HG02885 (cell line): ENCODE results near the gene RAD51B.

ENCODE experiments used
- ATAC-seq: cut with Tn5 transposase; IDR thresholded peaks from one replicate; pipeline ENCODE4 v1.9.1; 2021; ENCODE audit warnings: mild to moderate bottlenecking; ENCODE audit not compliant: unreplicated experiment, poor library complexity

Gene RAD51B

DNA sequence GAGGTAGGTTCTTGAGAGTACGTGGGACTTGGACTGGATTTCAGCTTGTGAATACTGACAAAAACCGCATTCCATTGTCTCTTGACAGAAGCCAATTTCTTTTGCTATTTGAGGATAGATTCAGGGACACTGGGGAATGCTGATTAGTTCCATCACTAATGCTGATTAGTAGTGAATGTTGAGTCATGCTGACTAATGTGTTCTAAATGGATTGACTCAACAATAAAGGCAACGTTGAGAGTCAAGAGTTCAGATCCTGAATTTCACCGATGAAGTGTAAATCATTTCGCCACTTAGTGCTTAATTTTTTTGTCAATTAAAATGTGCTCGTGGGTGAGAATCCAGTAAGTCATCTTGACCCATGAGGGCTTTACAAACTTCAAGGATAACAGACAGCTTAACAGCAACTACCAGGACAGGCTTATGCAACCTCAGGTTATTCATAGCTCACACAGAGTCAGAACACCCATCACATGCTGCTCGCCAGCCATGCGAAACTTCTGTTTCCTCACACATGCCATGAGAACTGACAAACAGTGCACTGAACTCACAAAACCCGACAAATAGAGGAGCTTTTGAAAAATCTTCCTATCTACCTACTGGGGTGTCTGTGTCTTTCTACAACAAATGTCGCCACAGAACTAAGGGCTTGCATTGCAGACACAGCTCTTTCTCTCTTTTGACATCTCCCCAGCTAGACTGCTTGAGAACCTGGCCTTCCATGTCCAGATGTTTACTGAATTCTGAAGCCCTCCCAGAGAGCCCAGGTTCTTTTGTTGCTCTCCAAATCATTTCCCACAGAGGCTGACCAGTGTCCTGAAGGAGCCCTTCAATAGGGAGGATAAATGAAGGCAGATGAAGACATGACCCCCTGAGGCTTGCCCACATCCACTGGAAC is 656.9 kb downstream of the RAD51B start:
- peak; percentile 90 for ATAC-seq

- ATAC-seq, result peak; percentile 2
These were observed 657.5 kb downstream of the RAD51B start for GRCh38 chr14:68477110-68477455.

DNA sequence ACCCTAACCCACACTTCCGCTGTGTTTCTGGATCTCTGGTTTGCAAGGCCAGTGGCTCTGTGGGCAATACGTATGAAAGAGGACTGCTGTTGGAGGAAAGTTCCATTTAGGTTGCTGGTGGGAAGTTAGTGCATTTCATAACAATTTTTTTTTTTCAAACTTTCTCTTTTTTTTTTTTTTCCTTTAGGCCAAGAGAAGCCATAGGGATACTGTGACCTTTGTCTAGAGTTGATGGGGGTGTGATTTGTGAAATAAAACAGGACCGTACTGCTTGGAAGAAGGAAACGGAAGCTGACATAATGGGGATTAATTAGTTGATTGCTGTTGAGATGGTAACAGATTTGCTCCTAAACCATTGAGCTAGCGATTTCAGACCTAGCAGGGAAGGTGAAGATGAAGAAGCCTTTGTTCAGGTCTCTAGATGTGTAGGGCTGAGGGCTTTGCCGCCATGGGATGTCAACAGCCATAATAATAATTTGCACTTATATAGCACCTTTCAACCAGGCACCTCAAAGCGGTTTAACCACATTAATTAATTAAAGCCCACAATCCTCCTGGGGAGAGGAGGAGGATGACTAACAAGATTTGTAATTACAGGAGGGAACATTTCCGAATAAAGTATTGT is 658.0 kb downstream of the RAD51B start:
- no peak for ATAC-seq

- ATAC-seq, result no peak
These were observed 659.7 kb downstream of the RAD51B start for GRCh38 chr14:68479247-68479646.

DNA sequence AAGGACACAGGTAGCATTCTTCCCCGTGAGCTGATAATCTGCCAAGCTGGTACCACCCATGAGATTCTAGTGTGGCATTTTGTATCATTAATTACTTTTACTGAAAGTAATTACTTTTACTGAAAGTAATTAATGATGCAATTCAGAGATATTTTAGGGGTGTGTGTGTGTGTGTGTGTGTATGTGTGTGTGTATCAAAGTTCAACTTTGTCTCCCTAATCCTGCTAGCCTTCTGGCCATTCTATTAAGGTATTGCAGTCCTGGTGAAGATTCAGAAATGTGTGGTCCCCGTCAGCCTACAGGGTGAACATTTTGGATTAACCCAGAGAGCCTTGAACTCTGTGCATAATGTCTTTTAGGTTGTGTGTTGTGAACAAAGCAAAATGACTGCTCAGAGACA is 662.4 kb downstream of the RAD51B start:
- ATAC-seq, result no peak

- no peak for ATAC-seq
These were observed 663.3 kb downstream of the RAD51B start for GRCh38 chr14:68482772-68483395.

- no peak for ATAC-seq
These were observed 666.6 kb downstream of the RAD51B start for GRCh38 chr14:68486033-68486732.

DNA sequence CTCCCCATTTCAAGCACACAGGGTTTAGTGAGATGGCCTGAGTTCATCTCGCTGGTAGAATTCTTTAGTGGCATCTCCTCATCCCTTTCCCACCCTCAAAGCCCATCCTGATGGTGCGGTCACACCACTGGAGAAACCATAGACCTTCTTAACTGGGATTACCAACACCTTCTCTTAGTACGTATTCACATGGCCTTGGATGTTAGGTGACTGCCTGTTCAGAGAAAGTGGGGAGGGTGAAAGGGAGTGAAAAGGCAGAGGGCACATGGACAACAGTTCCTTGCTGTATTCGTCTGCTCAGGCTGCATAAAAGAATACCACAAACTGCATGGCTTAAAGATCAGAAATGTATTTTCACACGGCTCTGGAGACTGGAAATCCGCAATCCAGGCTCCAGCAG is 667.2 kb downstream of the RAD51B start:
- no peak for ATAC-seq

GRCh38 chr14:68487805-68488590 is 668.4 kb downstream of the RAD51B start:
- no peak for ATAC-seq

GRCh38 chr14:68491793-68492192 is 672.2 kb downstream of the RAD51B start:
- no peak for ATAC-seq

- no peak for ATAC-seq
These were observed 673.0 kb downstream of the RAD51B start for GRCh38 chr14:68492381-68493151.

- no peak for ATAC-seq
These were observed 673.8 kb downstream of the RAD51B start for GRCh38 chr14:68493152-68493911.

DNA sequence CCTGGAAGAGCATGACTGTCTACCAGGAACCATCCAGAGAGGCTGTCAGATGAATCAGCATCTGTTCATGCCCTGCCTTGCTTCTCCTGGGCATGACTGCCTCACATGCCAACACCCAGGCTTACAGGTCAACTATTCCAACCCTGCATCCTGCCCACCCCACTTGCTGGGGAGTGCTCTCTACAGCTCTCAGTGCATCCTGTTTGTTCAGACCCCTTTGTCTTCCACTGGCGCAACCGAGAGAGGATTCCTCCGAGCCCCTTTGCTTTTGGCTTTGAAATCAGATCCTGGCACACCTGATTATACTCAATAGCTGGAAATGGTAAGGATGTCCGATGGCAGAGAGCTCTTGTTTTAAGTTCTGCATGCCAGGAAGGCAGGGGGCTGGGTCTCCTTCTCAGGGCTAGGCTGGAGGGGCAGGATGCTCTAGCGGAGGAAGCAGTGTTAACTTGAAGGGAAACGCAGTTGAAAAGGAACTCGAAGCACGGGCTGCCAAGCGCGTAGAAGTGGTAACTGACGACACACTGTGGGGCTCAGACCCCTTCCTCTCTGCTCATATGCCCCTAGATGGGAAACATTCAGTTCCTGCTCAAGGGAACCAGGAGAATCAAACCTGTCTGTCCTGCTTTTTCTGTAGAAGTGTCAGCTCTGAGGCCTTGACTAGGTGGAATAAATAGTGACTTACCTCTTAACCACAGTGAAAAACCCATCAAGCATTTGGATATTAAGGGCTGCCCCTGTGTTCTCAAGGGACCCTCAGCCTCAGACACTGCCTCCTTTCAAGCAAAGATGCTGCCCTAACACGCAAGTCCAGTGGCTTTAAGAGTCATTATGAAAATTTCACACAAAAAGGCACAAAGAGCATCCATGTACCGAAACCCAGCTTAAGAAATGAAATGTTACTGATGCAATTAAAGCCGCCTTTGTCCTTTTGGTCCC is 675.8 kb downstream of the RAD51B start:
- peak; percentile 68 for ATAC-seq

GRCh38 chr14:68497011-68497410 is 677.4 kb downstream of the RAD51B start:
- no peak for ATAC-seq

GRCh38 chr14:68499451-68499850 is 679.9 kb downstream of the RAD51B start:
- no peak for ATAC-seq

- no peak for ATAC-seq
These were observed 681.6 kb downstream of the RAD51B start for GRCh38 chr14:68501171-68501570.

DNA sequence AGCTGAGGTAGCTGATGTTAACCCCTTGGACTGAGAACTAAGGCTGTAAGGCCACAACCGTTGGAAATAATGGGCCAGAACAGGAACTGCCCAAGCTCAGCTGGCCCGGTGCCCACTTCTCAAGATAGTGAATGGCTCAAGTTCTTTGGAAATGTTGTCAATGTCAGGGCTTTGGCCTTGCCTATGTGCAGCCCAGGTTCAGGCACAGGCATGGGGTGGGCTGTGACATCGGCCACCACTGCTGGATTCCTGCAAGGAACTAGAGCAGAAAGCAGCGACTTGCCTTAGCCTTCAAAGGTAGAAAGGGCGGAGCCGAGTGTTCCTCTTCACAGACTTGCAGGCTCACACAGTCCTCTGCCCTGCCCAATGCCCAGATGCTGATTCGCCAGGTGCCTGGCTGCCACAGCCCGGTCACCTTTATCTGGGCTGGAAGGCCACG is 682.1 kb downstream of the RAD51B start:
- no peak for ATAC-seq
